Measurements from ENCODE around the gene HLA-DQA2. TPM values are rescaled to one million over a fixed set of nuclear protein-coding genes. Genes with fewer than 3 reads are reported as not detected.
"Not testable (repeated sequence)": the region's sequence is repeated elsewhere in the genome, so short reads cannot be mapped to it uniquely, and the experiment has no call there.

Gene HLA-DQA2
- total RNA-seq: 1 to 10 TPM in 1 of 4 donors, under 1 TPM in 2, not detected in 1; 0.63 to 1.8 (median 0.98) TPM

DNA sequence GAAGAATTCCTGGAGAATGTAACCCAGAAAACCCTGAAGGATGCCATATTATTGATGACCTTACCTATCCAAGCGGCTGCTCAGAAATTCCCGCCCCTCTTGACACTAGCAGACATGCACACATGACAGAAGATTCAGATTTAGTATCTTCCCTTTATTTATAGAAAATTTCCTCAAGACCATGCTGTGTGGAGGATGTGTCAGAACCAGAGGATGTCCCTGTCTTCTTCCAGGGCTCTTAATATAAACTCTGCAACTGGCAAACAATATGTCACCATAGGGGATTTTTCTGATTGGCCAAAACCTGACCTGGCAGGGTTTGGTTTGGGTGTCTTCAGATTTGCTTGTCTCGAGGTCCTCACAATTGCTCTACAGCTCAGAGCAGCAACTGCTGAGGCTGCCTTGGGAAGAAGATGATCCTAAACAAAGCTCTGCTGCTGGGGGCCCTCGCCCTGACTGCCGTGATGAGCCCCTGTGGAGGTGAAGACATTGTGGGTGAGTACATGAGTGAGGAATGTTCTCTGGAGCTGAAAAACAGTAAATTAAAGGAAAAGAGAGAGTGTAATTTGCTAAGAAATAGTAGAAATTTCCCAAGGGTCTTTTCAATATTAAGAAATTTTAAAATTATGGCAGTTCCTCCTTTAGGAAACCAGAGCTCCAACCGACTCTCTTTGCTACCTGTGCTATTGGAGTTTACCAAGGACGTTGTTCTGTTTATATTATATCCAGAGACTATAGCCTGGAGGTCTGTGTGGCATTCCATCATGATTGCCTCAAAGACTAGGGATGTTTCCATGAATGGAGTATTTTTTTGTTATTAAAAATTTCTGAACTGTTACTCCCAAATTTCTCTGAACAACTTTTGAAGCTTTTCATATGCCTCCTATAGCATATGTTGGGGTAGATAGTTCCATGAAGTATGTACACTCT, at the start of gene HLA-DQA2:
Gene HLA-DQA2, plus strand, starts transcription at position 361 of the 930 bp plus-strand sequence. Its CDS starts 53 bp downstream, at position 414.
- WGBS, 2 donors: 63 to 69% methylated on average over 7 of the region's 7 CpGs
- no peaks in the 10 kb centered on the region for H3K36me3 ChIP-seq
- TF ChIP-seq POLR2A (IDR thresholded peaks at IDR 0.05): no peak
- TF ChIP-seq EP300 (IDR thresholded peaks at IDR 0.05): no peak
- TF ChIP-seq, protein P1, sequence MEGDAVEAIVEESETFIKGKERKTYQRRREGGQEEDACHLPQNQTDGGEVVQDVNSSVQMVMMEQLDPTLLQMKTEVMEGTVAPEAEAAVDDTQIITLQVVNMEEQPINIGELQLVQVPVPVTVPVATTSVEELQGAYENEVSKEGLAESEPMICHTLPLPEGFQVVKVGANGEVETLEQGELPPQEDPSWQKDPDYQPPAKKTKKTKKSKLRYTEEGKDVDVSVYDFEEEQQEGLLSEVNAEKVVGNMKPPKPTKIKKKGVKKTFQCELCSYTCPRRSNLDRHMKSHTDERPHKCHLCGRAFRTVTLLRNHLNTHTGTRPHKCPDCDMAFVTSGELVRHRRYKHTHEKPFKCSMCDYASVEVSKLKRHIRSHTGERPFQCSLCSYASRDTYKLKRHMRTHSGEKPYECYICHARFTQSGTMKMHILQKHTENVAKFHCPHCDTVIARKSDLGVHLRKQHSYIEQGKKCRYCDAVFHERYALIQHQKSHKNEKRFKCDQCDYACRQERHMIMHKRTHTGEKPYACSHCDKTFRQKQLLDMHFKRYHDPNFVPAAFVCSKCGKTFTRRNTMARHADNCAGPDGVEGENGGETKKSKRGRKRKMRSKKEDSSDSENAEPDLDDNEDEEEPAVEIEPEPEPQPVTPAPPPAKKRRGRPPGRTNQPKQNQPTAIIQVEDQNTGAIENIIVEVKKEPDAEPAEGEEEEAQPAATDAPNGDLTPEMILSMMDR (IDR thresholded peaks at IDR 0.05): no peak

DNA sequence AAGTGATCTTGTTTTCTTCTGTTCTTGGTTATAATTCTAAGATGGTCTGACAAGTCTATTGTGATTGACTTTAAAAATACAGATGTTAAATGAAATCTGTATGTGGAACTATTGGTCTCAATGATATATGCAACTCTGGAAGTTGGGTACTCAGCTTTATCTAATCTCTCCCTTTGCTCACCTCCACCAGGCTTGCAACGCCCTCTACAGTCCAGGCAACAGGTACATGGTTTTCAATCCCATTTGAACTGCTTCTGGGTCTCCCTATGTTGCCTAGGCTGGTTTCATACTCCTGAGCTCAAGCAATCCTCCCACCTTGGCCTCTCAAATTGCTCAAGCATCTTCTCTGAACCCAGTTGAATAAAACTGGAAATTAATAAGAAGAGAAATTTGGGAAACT, 49.2 kb upstream of the HLA-DQA2 start:
- DNase-seq (ENCODE audit: low spot score in 2 of 2): no peak
- H3K9me3 ChIP-seq: peaks cover 0 to 7% (median 0%) of the 10 kb centered on the region in 4 donors
- H3K27me3 ChIP-seq: peaks cover 0 to under 1% of the 10 kb centered on the region in 2 donors
- no peak for TF ChIP-seq EP300 (IDR thresholded peaks at IDR 0.05)
- TF ChIP-seq, protein P1 (IDR thresholded peaks at IDR 0.05): peak in 1 of 5 experiments; percentile 42
- H3K36me3 ChIP-seq: no peaks in the 10 kb centered on the region
- H3K27ac ChIP-seq: no peak overlapping the region
- H3K4me3 ChIP-seq: no peak overlapping the region
- H3K4me1 ChIP-seq: no peaks in the 10 kb centered on the region
- 0 to 4% methylated on average over 1 of the region's 1 CpG for WGBS, 2 donors

More for the DNA sequence above, at the start of gene HLA-DQA2:
- no peaks in the 10 kb centered on the region for H3K4me1 ChIP-seq
- H3K4me3 ChIP-seq: no peak within 1 kb of the TSS
- DNase-seq (ENCODE audit: low spot score in 2 of 2): no peak
- no peaks in the 10 kb centered on the region for H3K9me3 ChIP-seq
- H3K27ac ChIP-seq: no peak within 1 kb of the TSS
- peaks cover 0 to 3% of the 10 kb centered on the region in 2 donors for H3K27me3 ChIP-seq

DNA sequence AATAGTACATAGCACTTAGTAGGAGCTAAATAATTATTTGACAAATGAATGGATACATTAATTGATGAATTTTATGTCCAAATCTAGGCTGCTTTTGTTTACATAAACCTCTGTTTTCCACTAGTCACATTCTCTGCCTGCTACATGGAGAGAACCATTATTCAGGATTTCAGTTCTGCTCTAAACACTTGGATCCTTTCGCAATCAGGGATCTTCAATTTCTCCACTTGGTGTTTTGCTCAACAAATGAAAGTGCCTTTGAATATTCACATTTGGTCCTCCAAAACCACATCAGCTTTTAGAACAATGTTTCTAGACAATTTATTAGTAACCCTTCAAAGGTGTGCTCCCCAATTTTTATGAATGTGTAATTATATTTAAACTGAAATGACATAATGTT, 44.2 kb upstream of the HLA-DQA2 start:
- no peak overlapping the region for H3K4me3 ChIP-seq
- H3K27ac ChIP-seq: no peak overlapping the region
- DNase-seq (ENCODE audit: low spot score in 2 of 2): no peak
- peaks cover 0 to 7% (median 0%) of the 10 kb centered on the region in 4 donors for H3K9me3 ChIP-seq
- no peak for TF ChIP-seq EP300 (IDR thresholded peaks at IDR 0.05)
- no peak for TF ChIP-seq POLR2A (IDR thresholded peaks at IDR 0.05)
- TF ChIP-seq, protein P1 (IDR thresholded peaks at IDR 0.05): no peak
- WGBS, 2 donors: 80 to 82% methylated on average over 1 of the region's 1 CpG
- H3K36me3 ChIP-seq: no peaks in the 10 kb centered on the region
- H3K27me3 ChIP-seq: peaks cover 0 to 13% of the 10 kb centered on the region in 2 donors
- H3K4me1 ChIP-seq: no peaks in the 10 kb centered on the region

DNA sequence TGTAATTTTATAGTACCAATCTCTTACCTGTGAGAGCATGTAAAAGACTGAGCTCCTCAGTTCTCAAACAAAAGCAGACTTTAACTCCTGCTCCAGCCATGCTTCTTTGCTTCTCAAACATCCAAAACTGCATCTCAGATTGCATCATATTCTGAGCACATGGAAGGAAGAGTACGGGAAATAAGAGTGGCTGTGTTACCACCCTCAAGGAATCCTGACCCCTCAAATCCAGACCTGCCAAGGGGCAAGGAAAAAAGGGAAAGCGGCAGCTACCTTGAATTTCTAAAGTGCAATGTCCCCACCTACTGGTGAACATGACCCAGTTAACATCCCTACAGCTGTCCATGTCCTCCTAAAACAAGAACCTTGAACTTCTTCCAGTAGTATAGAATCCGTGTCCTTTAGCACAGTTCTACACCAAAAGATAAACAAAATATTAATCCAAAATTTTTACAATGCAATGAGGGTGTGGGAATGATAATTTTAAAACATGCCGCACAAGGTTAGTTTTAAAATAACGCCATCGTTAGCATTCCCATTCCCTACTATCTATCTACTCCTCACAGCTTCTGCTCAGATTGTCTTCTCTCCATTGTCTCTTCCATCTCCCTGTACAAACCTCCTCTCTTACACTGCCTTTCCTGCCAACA, 40.7 kb upstream of the HLA-DQA2 start:
- DNase-seq (ENCODE audit: low spot score in 2 of 2): peak in 1 of 2 donors; percentile 22
- Histone ChIP-seq H3K9me3 (no peaks in the 10 kb centered on the region), H3K27me3 (peaks cover 0 to 31% of the 10 kb centered on the region in 2 donors), H3K4me3 (no peak overlapping the region), H3K4me1 (no peaks in the 10 kb centered on the region), H3K27ac (no peak overlapping the region), H3K36me3 (no peaks in the 10 kb centered on the region)
- no peak for TF ChIP-seq POLR2A (IDR thresholded peaks at IDR 0.05)
- TF ChIP-seq, protein P1 (IDR thresholded peaks at IDR 0.05): peak; percentile 36 to 69 (median 53)
- WGBS, 2 donors: 16 to 19% methylated on average over 6 of the region's 6 CpGs

DNA sequence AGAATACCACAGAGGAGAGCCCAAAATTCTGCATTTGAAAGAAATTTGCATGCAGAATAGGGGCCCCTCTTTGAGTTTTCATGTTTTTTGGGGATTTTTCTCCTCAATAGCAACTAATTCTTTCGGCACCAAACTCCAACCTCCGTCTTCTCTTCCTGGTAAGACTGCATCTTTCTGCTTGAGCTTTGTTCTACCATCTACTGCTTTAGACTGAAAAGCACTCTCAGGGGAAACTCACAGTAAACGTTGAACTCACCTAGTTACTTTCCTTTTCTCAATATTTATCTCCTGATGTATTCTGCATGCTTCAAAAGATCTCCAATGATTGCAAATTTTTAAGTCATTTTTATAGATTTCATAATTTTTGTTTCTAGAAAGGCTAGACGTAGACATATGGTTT, 37.8 kb upstream of the HLA-DQA2 start:
- Histone ChIP-seq H3K36me3 (no peaks in the 10 kb centered on the region), H3K9me3 (no peaks in the 10 kb centered on the region), H3K27me3 (peaks cover 0 to 27% of the 10 kb centered on the region in 2 donors), H3K27ac (no peak overlapping the region), H3K4me3 (no peak overlapping the region), H3K4me1 (no peaks in the 10 kb centered on the region)
- no peak for DNase-seq (ENCODE audit: low spot score in 2 of 2)
- 40 to 58% methylated on average over 4 of the region's 4 CpGs for WGBS, 2 donors
- TF ChIP-seq POLR2A (IDR thresholded peaks at IDR 0.05) (no peak), EP300 (IDR thresholded peaks at IDR 0.05) (no peak)
- TF ChIP-seq, protein P1 (IDR thresholded peaks at IDR 0.05): no peak

DNA sequence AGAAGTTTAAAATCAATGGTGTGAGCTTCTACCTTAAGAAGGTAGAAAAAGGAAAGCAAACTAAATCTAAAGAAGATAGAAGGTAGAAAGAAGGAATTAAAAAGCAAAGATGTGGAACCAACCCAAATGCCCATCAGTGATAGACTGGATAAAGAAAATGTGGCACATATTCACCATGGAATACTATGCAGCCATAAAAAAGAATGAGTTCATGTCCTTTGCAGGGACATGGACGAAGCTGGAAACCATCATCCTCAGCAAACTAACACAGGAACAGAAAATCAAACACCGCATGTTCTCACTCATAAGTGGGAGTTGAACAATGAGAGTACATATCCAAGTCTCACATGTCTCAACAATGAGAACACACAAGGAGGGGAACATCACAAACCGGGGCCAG, 36.0 kb upstream of the HLA-DQA2 start:
- 76 to 92% methylated on average over 3 of the region's 3 CpGs for WGBS, 2 donors
- H3K9me3 ChIP-seq; H3K36me3 ChIP-seq; H3K4me3 ChIP-seq; DNase-seq (ENCODE audit: low spot score in 2 of 2); H3K27ac ChIP-seq; H3K4me1 ChIP-seq: not testable (repeated sequence)
- H3K27me3 ChIP-seq: peaks cover 0 to 27% of the 10 kb centered on the region in 2 donors

All from tibial nerve (tissue), 4 donors.